Activated T-cell treated with anti-CD3 and anti-CD28 coated beads for 4 hours (primary cell): ENCODE data around the gene S100A1.
A peak's percentile ranks its signal among the peaks of the same experiment; 100 is the strongest.
"Not testable (repeated sequence)": the region's sequence is repeated elsewhere in the genome, so short reads cannot be mapped to it uniquely, and the experiment has no call there.

ENCODE experiments used
- DNase-seq: peaks from one replicate; pipeline ENCODE4 v3.0.0-alpha.2; 2020

The S100A1 gene

DNA sequence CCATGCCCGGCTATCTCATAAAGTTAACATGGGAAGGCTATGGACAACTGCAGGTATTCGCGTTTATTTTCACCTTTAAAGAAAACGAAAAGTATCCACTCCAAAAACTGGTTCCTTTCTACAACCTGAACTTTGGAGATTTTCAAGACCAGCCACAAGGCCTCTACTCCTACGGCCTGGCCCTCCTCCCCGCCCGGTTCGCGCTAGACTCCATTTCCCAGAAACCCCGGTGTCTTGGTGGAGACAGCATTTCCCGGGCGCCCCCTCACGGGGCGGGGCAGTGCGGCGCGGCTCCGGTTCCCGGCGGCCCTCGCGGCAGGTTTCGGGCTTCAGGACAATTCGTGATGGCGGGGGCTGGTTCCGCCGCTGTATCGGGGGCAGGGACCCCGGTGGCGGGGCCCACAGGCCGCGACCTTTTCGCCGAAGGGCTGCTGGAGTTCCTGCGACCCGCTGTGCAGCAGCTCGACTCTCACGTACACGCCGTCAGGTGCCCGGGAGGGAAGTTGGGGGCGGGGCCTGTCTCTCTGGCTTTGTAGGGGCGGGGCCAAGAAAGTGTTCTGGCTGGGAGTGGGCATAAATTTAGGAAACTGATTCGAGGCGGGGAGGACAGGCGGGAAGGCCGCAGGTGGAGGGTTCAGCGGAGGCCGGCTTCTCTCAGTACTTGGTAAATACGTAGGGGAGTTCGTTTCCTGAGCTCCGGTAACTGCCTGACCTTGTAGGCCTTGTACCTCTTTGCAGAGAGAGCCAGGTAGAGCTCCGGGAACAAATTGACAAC, 30.4 kb downstream of the S100A1 start, which contains the start of gene SNAPIN:
TSS of gene SNAPIN (plus strand) at position 304 of the 775 bp plus-strand sequence. CDS start at position 345, 41 bp downstream.
- peak; percentile 87 for DNase-seq

DNA sequence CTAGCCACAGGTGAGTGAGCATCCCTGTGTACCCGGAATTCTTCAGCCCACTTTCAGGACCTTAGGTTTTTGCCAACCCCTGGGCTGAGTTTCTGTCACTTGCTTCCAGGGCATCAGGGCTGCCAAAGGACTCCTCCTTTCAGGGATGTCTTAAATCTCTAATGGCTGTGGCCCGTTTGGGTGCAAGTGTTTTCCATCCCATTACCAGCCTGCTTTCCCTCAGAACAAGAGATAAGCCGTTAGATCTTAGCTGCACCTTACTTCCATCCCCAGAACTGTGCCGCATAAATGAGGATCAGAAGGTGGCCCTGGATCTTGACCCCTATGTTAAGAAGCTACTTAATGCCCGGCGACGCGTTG, 30.9 kb downstream of the S100A1 start:
- no peak for DNase-seq

DNA sequence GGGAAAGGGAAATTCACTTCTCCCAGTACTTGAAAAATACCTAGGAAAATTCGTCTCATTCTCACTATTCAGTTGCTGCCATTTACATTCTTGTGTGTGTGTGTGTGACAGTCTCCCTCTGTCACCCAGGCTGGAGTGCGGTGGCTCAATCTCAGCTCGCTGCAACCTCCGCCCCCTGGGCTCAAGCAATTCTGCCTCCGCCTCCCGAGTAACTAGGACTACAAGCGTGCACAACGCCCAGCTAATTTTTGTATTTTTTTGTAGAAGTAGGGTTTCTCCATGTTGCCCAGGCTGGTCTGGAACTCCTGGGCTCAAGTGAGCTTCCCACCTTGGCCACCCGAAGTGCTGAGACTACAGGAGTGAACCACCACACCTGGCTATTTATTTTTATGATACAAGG, 31.4 kb downstream of the S100A1 start:
- DNase-seq = no peak

DNA sequence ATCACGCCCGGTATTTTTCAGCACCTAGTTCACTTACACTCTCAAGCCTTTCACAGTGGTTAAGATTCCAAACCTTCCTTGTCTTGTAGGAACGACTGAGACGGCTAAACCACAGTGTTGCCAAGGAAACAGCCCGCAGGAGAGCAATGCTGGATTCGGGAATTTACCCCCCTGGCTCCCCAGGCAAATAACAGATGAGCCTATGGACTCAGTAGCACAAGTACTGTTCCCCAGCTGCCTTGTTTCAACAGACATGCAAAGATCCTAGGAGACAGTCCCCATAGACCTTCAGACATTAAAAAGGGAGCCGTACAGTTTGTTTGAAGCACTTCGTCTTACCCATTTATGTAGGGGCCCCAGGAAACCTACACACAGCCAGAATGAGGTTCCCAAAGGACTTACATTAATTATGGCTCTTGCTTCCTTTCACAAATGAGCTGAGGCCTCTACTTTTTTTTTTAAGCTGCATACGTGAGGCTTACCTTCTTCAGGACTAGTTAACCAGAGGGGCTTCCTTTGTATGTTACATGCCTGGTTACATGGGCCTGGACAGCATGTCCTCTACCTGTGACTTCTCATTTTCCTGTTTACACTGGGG, 33.0 kb downstream of the S100A1 start:
- no peak for DNase-seq

DNA sequence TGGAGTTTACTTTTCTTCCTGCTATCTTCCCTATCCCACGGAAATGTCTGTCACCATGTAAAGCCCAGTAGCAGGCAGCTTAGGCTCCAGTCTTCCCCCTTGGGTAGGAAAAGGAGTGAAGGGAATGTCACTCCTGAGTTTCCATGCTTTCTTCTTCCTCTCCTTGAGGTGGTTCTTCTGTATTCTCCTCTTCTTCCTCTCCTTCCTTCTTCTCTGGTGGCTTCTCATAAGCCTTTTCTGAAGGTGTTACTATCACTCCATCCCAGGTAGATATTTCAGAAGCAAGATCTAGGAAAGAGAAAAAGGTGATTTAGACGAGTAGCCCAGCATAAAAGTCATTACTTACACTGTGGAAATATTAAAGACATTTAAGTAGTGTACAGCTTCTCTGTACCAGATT, 34.0 kb downstream of the S100A1 start:
- no peak for DNase-seq

DNA sequence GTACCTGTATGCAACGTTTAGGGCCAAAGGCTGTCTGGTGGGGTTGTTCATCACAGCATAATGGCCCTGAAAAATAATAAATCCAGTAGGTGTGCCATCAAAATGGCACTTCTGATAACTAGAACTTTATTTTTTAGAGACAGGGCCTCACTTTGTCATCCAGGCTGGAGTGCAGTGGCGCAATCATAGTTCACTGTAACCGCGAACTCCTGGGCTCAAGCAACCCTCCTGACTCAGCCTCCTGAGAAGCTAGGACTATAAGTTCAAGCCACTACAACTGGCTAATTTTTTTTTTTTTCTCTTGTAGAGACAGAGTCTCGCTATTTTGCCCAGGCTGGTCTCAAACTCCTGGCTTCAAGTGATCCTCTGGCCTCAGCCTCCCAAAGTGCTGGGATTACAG, 35.0 kb downstream of the S100A1 start:
- DNase-seq = no peak

DNA sequence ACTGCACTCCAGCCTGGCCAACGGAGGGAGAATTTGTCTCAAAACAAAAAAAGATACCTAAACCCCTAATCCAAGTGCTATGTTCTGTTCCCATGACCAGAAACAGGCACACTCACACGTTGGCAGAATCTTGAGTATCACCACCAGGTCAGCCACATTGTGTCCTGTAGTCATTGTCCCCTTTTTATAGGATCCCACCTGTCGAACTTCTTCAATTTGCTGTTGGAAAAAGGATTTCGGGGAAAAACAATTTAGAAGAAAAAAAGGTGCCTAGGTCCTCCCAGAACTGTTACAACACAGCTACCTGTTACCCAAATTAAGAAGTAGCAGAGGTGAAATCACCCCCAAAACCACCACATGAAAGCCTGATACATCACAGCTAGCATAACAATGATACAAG, 39.2 kb downstream of the S100A1 start:
- no peak for DNase-seq

DNA sequence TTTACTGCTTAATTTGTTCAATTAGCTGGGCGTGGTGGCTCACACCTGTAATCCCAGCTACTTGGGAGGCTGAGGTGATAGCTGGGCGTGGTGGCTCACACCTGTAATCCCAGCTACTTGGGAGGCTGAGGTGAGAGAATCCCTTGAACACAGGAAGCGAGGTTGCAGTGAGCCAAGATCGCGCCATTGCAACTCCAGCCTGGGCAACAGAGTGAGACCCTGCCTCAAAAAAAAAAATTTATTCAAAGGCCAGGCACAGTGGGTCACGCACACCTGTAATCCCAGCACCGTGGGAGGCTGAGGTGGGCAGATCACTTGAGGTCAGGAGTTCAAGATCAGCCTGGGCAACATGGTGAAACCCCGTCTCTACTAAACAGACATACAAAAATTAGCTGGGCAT, 40.4 kb downstream of the S100A1 start:
- not testable (repeated sequence) for DNase-seq

DNA sequence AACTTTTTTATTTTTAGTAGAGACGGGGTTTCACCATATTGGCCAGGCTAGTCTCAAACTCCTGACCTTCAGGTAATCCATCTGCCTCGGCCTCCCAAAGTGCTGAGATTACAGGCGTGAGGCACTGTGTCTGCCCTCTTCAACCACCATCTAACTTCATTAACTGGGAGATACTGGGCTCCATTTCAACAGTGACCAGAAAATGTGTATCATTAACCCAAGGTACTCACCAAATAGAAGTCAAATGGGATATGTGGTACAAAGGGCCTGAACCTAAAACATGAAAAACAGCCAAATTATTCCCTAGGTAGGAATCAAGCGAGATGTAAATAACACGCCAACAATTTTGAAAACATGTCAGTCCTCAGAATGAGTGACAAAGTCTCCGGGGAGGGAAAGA, 41.4 kb downstream of the S100A1 start:
- DNase-seq = no peak

DNA sequence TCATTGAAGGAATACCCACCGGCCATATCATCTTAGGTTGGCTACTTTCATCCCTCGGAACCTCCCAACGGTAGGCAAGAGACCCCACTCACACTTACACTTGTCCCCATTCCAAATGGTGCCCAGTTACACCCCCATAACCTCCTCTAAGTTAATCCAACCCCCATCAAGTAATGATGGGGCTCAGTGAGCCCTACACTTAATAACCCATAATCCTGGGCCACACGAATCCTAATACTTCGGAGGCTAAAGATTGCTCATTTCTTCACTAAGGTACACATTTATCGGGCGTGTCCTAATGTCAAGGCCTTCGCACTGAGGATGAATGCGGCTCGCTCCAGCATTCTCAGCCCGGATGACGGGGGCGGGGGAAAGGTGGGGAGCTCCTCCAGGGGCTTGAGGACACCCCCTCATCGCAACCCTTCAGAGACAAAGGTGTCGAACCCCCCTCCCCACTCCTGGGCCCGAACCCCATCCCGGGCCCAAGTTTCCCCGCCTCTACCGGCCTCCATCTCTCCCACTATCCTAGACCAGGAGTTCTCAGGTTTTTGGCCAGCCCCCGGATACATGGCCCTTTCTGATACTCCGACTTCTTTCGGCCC, 42.1 kb downstream of the S100A1 start:
- peak; percentile 21 for DNase-seq

DNA sequence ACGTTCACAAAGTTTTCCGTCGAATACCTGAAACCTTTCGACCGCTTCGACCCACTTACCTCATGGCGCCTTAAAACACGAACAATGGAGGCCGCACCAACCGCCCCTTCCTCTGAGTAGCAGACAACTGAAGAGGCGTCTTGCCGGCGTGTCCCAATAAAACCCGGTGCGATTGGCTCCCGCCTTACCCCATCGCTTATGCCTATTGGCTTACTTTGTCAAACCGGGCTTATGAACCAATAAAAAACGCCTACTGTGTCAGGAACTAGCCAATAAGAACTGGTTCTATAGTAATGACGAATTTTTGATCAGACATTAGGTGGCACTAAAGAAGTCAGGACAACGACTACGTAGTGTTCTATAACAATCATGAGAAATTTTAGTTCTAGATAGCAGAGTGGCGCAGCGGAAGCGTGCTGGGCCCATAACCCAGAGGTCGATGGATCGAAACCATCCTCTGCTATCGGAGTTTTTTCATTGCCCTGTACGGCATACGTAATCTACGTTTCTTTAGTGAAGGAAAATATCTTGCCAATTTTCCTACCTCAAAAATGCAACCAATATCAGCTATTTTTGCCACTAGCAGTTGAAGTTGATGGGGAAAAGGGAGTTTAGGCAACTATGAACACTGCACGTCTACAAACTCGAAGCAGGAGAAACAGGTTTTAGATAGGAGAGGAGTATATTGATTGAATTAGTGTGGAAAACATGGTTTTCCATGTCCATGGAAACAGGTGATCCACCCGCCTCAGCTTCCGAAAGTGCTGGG, 42.8 kb downstream of the S100A1 start, which contains the start of gene ILF2:
TSS of gene ILF2 (minus strand) at position 135 of the 769 bp plus-strand sequence. CDS start at position 64, 71 bp downstream.
- DNase-seq = peak; percentile 92

DNA sequence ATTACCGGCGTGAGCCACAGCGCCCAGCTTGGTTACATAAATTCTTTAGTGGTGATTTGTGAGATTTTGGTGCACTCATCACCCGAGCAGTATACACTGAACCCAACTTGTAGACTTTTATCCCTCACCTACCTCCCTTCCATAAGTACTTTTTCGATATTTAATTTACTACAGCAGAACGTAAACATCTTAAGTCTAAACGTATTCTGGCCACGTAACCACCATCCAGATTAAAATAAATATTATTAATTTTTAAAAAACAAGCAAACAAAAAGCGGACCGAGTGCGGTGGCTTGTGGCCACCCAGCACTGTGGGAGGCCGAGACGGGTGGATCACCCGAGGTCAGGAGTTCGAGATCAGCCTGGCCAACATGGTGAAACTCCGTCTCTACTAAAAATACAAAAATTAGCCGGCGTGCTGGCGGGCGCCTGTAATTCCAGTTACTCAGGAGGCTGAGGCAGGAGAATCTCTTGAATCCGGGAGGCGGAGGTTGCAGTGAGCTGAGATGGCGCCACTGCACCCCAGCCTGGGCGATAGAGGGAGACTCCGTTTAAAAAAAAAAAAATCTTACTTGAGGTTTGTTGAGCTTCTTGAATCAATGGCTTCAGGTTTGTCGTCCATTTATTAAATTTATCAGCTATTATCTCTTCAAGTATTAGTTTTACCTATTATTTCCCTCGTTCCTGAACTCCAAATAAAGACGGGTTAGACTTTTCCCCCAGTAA, 43.6 kb downstream of the S100A1 start:
- DNase-seq = peak; percentile 12

DNA sequence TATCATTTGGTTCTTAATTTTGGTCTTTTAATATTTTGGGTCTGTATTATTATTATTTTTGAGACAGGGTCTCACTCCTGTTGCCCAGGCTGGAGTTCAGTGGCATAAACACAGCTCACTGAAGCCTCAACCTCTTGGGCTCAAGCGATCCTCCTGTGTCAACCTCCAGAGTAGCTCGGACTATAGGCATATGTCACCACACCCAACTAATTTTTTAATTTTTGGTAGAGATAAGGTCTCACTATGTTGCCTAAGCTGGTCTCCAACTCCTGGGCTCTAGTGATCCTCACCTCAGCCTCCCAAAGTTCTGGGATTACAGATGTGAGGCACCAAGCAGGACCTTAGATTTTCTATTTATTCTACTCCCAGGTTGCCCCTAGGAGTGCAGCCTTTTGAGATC, 45.3 kb downstream of the S100A1 start:
- DNase-seq = no peak

DNA sequence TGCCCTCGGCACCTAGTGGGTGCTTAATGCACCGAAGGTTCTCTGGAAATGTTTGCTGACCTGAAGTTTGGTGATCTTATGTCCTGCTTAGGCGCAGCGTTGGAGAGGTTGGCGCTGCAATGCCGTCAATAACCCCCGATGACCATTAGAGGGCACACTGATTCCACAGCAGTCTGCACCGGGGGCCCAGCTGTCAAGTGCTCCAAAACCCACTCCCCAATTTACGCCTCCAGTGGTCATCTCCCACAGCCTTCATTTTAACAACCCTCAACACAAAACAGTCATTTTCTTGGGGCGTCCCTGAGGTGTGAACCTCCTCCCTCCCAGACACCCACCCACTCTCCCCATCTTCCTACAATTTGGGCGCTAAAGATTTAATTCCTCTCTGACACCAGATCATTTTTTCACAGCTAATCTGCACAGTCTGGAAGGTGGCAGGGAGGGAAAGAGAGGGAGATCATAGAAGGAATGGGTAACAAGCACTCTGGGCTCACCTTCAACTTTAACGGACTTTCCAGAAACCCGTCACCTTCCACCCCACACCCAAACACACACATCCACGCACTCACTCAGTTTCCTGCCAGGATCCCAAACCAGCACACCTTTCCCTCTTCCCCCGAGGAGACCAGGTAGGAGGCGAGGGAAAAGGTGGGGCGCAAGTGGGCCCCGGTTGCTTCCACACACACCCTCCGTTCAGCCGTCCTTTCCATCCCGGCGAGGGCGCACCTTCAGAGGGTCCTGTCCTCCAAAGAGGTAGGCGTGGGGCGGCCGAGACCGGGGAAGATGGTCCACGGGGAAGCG, 49.7 kb downstream of the S100A1 start:
- DNase-seq = no peak

DNA sequence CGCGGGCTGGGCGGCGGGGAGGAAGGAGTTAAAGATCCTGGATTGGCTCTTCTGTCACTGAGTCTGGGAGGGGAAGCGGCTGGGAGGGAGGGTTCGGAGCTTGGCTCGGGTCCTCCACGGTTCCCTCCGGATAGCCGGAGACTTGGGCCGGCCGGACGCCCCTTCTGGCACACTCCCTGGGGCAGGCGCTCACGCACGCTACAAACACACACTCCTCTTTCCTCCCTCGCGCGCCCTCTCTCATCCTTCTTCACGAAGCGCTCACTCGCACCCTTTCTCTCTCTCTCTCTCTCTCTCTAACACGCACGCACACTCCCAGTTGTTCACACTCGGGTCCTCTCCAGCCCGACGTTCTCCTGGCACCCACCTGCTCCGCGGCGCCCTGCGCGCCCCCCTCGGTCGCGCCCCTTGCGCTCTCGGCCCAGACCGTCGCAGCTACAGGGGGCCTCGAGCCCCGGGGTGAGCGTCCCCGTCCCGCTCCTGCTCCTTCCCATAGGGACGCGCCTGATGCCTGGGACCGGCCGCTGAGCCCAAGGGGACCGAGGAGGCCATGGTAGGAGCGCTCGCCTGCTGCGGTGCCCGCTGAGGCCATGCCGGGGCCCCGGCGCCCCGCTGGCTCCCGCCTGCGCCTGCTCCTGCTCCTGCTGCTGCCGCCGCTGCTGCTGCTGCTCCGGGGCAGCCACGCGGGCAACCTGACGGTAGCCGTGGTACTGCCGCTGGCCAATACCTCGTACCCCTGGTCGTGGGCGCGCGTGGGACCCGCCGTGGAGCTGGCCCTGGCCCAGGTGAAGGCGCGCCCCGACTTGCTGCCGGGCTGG, 50.5 kb downstream of the S100A1 start, which contains the start of gene NPR1:
TSS of gene NPR1 (plus strand) at position 170 of the 818 bp plus-strand sequence. CDS start at position 591, 421 bp downstream.
- DNase-seq = no peak

DNA sequence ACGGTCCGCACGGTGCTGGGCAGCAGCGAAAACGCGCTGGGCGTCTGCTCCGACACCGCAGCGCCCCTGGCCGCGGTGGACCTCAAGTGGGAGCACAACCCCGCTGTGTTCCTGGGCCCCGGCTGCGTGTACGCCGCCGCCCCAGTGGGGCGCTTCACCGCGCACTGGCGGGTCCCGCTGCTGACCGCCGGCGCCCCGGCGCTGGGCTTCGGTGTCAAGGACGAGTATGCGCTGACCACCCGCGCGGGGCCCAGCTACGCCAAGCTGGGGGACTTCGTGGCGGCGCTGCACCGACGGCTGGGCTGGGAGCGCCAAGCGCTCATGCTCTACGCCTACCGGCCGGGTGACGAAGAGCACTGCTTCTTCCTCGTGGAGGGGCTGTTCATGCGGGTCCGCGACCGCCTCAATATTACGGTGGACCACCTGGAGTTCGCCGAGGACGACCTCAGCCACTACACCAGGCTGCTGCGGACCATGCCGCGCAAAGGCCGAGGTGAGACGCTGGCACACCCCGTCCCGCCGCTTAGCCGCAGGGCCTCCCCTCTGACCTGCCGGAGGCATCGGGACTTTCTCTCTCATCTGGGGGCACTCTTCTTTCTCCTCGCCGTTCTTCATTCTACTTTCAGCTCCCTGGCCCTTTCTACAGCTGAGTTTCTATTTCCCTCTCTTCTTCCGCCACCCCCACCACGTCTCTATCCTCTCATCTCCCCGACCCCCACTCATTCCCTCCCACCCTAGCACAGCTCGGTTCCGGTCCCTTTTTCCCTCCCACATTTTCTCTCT, 51.3 kb downstream of the S100A1 start:
- DNase-seq = no peak

DNA sequence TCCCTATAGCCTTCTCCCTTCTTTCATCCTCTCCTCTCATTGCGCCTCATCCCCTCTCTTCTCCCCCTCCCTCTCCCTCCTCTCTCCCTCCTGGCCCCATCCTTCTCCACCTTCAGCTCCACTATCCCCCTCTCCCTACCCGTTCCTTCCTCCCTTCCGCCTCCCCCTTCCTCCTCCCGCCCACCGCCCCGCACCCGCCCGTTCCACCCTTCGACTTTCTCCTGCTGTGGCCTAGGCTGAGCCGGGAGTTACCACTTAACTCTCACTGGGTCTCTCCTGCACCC, 51.8 kb downstream of the S100A1 start:
- no peak for DNase-seq
